GM23338 (cell line): ENCODE results near the gene C13orf46. TPM values are rescaled to one million over a fixed set of nuclear protein-coding genes. Genes with fewer than 3 reads are reported as not detected.

Experiments
- ATAC-seq: fragments of 200-7000 bp; cut with Tn5 transposase; 3 replicates; pipeline ENCODE4 v1.9.1; 2020
- DNase-seq: peaks from one replicate; pipeline ENCODE4 v3.0.0-alpha.2; 2015; ENCODE audit warnings: low spot score
- H2AFZ ChIP-seq: fragments of 200-600 bp; sonication (generic); 2 replicates; pipeline ENCODE4 v1.8.0; 2016; ENCODE audit warnings: antibody characterized with exemption, mild to moderate bottlenecking, moderate library complexity
- H3F3A ChIP-seq: fragments of 200-600 bp; sonication (generic); replicated peaks from 2 replicates; pipeline ENCODE4 v1.8.0; 2017; ENCODE audit warnings: antibody characterized with exemption, mixed run types, low read depth
- H3K27ac ChIP-seq: fragments of 200-600 bp; sonication (generic); 2 replicates; pipeline ENCODE4 v1.6.1; 2016; ENCODE audit warnings: low read depth
- H3K27me3 ChIP-seq: fragments of 200-600 bp; sonication (generic); 2 replicates; pipeline ENCODE4 v1.8.0; 2016; ENCODE audit warnings: mild to moderate bottlenecking, mixed run types, moderate library complexity; ENCODE audit not compliant: insufficient read depth
- H3K36me3 ChIP-seq: fragments of 200-600 bp; sonication (generic); 2 replicates; pipeline ENCODE4 v1.8.0; 2016; ENCODE audit warnings: mild to moderate bottlenecking; ENCODE audit not compliant: insufficient read depth
- H3K4me1 ChIP-seq: fragments of 200-600 bp; sonication (generic); 2 replicates; pipeline ENCODE4 v1.8.0; 2016; ENCODE audit warnings: mild to moderate bottlenecking, moderate library complexity; ENCODE audit not compliant: insufficient read depth
- H3K4me2 ChIP-seq: fragments of 200-600 bp; sonication (generic); 2 replicates; pipeline ENCODE4 v1.7.1; 2017; ENCODE audit warnings: mixed run types
- H3K4me3 ChIP-seq: fragments of 200-600 bp; sonication (generic); 2 replicates; pipeline ENCODE4 v1.6.1; 2016; ENCODE audit warnings: mixed run types
- H3K79me2 ChIP-seq: fragments of 200-600 bp; sonication (generic); replicated peaks from 2 replicates; pipeline ENCODE4 v1.8.0; 2017; ENCODE audit warnings: mild to moderate bottlenecking; ENCODE audit not compliant: insufficient read depth
- H3K9me2 ChIP-seq: fragments of 200-600 bp; sonication (generic); 2 replicates; pipeline ENCODE4 v1.8.0; 2017; ENCODE audit not compliant: insufficient read depth
- H4K20me1 ChIP-seq: fragments of 200-600 bp; sonication (generic); replicated peaks from 2 replicates; pipeline ENCODE4 v1.8.0; 2017; ENCODE audit warnings: mild to moderate bottlenecking; ENCODE audit not compliant: insufficient read depth
- H3K27ac Mint-ChIP-seq: 2 replicates; pipeline ENCODE4 v1.8.0; 2020; ENCODE audit warnings: inconsistent platforms, mild to moderate bottlenecking, moderate library complexity, mixed read lengths
- H3K27me3 Mint-ChIP-seq: 3 replicates; pipeline ENCODE4 v1.8.0; 2022; ENCODE audit warnings: low read depth, mild to moderate bottlenecking, moderate library complexity, mixed read lengths, inconsistent platforms; ENCODE audit not compliant: insufficient read depth, poor library complexity
- H3K36me3 Mint-ChIP-seq: 3 replicates; pipeline ENCODE4 v1.8.0; 2021; ENCODE audit warnings: low read depth, mild to moderate bottlenecking, inconsistent platforms, moderate library complexity, mixed read lengths
- H3K4me1 Mint-ChIP-seq: 3 replicates; pipeline ENCODE4 v1.8.0; 2020; ENCODE audit warnings: mild to moderate bottlenecking, inconsistent platforms, mixed read lengths
- H3K4me3 Mint-ChIP-seq: 3 replicates; pipeline ENCODE4 v1.8.0; 2021; ENCODE audit warnings: moderate library complexity, mild to moderate bottlenecking, inconsistent platforms, mixed read lengths
- H3K9me3 Mint-ChIP-seq: 3 replicates; pipeline ENCODE4 v1.8.0; 2020; ENCODE audit warnings: moderate library complexity, mild to moderate bottlenecking, inconsistent platforms, mixed read lengths
- CTCF ChIP-seq, 2 experiments: fragments of 200-600 bp in 1 of 2; sonication (generic) in 1 of 2; conservative IDR thresholded peaks; 2 replicates each; pipeline versions ENCODE4 v1.5.1 to v1.6.1; 2016 to 2017; ENCODE audit warnings: antibody characterized with exemption in 2 of 2, low read depth in 2 of 2, mild to moderate bottlenecking in 2 of 2, moderate library complexity in 1 of 2
- EZH2 ChIP-seq: fragments of 200-600 bp; sonication (generic); IDR thresholded peaks from one replicate; pipeline ENCODE4 v1.8.0; 2017; ENCODE audit warnings: antibody characterized with exemption, mild to moderate bottlenecking, low read depth; ENCODE audit not compliant: unreplicated experiment
- EZH2phosphoT487 ChIP-seq: fragments of 200-600 bp; sonication (generic); IDR thresholded peaks from one replicate; pipeline ENCODE4 v1.8.1; 2018; ENCODE audit warnings: antibody characterized with exemption; ENCODE audit not compliant: unreplicated experiment
- JUNB ChIP-seq: IDR thresholded peaks from one replicate; pipeline ENCODE4 v1.6.1; 2016; ENCODE audit warnings: antibody characterized with exemption; ENCODE audit not compliant: unreplicated experiment
- NANOG ChIP-seq: IDR thresholded peaks from 2 replicates; pipeline ENCODE4 v1.6.1; 2016; ENCODE audit warnings: antibody characterized with exemption, borderline replicate concordance
- POLR2AphosphoS5 ChIP-seq: IDR thresholded peaks from 2 replicates; pipeline ENCODE4 v1.6.1; 2016; ENCODE audit warnings: antibody characterized with exemption, low read depth
- ZNF114 ChIP-seq: fragments of 250-450 bp; sonication (Bioruptor Pico); IDR thresholded peaks from 2 replicates; pipeline ENCODE4 v1.5.0; 2020; ENCODE audit warnings: mild to moderate bottlenecking, moderate library complexity
- ZNF331 ChIP-seq: fragments of 250-450 bp; sonication (Bioruptor Pico); IDR thresholded peaks from 2 replicates; pipeline ENCODE4 v1.5.0; 2020; ENCODE audit warnings: low read depth, mild to moderate bottlenecking, moderate library complexity
- polyA plus RNA-seq: library from polyadenylated mRNA; unstranded; fragments of >200 nt; fragmentation: Nextera tagmentation; extraction: Ambion mirVana; gene quantifications from 2 replicates; pipeline ENCODE4 v1.2.1, GENCODE V29; 2016
- total RNA-seq: library from RNA; depleted of rRNA; stranded (reverse); fragments of >200 nt; shearing (Covaris generic); gene quantifications from 2 replicates; pipeline ENCODE4 v1.2.3, GENCODE V29; 2014
- TF ChIP-seq, protein P1 (sequence below): IDR thresholded peaks from 2 replicates; pipeline ENCODE4 v1.6.1; 2016; ENCODE audit warnings: antibody characterized with exemption
- TF ChIP-seq, protein P2 (sequence below): IDR thresholded peaks from one replicate; pipeline ENCODE4 v1.6.1; 2018; ENCODE audit warnings: antibody characterized with exemption; ENCODE audit not compliant: unreplicated experiment

Gene C13orf46
- total and polyA plus RNA-seq, 2 experiments from 2014 or later, result 0.44 to 1.5 TPM

GRCh38 chr13:113970810-113971470 is 2.9 kb downstream of the C13orf46 start:
- H3K27me3 ChIP-seq, result no peaks in the 10 kb centered on the region
- H3K9me3 Mint-ChIP-seq, result peaks cover 4% of the 10 kb centered on the region; the same call in 1 of the 3 replicates
- peak; percentile 16; the same call in 2 of the 3 replicates for ATAC-seq
- no peaks in the 10 kb centered on the region for H3K9me2 ChIP-seq
- no peak overlapping the region for H2AFZ ChIP-seq
- H3K27me3 Mint-ChIP-seq, result peaks cover 10% of the 10 kb centered on the region
- no peak overlapping the region for H3K27ac Mint-ChIP-seq
- no peak for DNase-seq
- no peaks in the 10 kb centered on the region for H3K79me2 ChIP-seq
- no peaks in the 10 kb centered on the region for H3F3A ChIP-seq
- H3K4me3 ChIP-seq, result no peak overlapping the region
- H3K27ac ChIP-seq, result no peak overlapping the region
- no peaks in the 10 kb centered on the region for H3K4me1 Mint-ChIP-seq
- H3K36me3 Mint-ChIP-seq, result peaks cover 8% of the 10 kb centered on the region; the same call in 2 of the 3 replicates
- H3K4me2 ChIP-seq, result no peak overlapping the region
- TF ChIP-seq, protein P1, sequence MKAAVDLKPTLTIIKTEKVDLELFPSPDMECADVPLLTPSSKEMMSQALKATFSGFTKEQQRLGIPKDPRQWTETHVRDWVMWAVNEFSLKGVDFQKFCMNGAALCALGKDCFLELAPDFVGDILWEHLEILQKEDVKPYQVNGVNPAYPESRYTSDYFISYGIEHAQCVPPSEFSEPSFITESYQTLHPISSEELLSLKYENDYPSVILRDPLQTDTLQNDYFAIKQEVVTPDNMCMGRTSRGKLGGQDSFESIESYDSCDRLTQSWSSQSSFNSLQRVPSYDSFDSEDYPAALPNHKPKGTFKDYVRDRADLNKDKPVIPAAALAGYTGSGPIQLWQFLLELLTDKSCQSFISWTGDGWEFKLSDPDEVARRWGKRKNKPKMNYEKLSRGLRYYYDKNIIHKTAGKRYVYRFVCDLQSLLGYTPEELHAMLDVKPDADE, result no peak
- TF ChIP-seq EZH2 (no peak), EZH2phosphoT487 (no peak), ZNF331 (CRISPR knock-in tag) (no peak)
- H3K36me3 ChIP-seq, result no peaks in the 10 kb centered on the region
- H3K4me1 ChIP-seq, result no peaks in the 10 kb centered on the region
- no peak overlapping the region for H3K4me3 Mint-ChIP-seq
- H4K20me1 ChIP-seq, result no peaks in the 10 kb centered on the region

- H3K4me2 ChIP-seq, result no peak overlapping the region
- DNase-seq, result no peak
- H3K9me3 Mint-ChIP-seq, result peaks cover 4% of the 10 kb centered on the region; the same call in 1 of the 3 replicates
- H3K9me2 ChIP-seq, result no peaks in the 10 kb centered on the region
- no peak overlapping the region for H3K27ac ChIP-seq
- no peaks in the 10 kb centered on the region for H3K36me3 ChIP-seq
- no peaks in the 10 kb centered on the region for H3K4me1 ChIP-seq
- H3K4me1 Mint-ChIP-seq, result no peaks in the 10 kb centered on the region
- H3K4me3 Mint-ChIP-seq, result no peak overlapping the region
- peaks cover 10% of the 10 kb centered on the region for H3K27me3 Mint-ChIP-seq
- H3K27ac Mint-ChIP-seq, result no peak overlapping the region
- TF ChIP-seq CTCF (conservative IDR thresholded peaks at IDR 0.05; ENCODE audit: low read depth in 2 of 2) (no peak), ZNF114 (no peak), EZH2 (no peak), JUNB (no peak), POLR2AphosphoS5 (no peak), NANOG (no peak), EZH2phosphoT487 (no peak), ZNF331 (CRISPR knock-in tag) (no peak)
- TF ChIP-seq, protein P2, sequence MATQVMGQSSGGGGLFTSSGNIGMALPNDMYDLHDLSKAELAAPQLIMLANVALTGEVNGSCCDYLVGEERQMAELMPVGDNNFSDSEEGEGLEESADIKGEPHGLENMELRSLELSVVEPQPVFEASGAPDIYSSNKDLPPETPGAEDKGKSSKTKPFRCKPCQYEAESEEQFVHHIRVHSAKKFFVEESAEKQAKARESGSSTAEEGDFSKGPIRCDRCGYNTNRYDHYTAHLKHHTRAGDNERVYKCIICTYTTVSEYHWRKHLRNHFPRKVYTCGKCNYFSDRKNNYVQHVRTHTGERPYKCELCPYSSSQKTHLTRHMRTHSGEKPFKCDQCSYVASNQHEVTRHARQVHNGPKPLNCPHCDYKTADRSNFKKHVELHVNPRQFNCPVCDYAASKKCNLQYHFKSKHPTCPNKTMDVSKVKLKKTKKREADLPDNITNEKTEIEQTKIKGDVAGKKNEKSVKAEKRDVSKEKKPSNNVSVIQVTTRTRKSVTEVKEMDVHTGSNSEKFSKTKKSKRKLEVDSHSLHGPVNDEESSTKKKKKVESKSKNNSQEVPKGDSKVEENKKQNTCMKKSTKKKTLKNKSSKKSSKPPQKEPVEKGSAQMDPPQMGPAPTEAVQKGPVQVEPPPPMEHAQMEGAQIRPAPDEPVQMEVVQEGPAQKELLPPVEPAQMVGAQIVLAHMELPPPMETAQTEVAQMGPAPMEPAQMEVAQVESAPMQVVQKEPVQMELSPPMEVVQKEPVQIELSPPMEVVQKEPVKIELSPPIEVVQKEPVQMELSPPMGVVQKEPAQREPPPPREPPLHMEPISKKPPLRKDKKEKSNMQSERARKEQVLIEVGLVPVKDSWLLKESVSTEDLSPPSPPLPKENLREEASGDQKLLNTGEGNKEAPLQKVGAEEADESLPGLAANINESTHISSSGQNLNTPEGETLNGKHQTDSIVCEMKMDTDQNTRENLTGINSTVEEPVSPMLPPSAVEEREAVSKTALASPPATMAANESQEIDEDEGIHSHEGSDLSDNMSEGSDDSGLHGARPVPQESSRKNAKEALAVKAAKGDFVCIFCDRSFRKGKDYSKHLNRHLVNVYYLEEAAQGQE, result no peak
- no peak for ATAC-seq
- H3K36me3 Mint-ChIP-seq, result peaks cover 4% of the 10 kb centered on the region; the same call in 2 of the 3 replicates
- no peaks in the 10 kb centered on the region for H3F3A ChIP-seq
- no peaks in the 10 kb centered on the region for H3K27me3 ChIP-seq
- no peak overlapping the region for H2AFZ ChIP-seq
- no peaks in the 10 kb centered on the region for H4K20me1 ChIP-seq
- no peaks in the 10 kb centered on the region for H3K79me2 ChIP-seq
- H3K4me3 ChIP-seq, result no peak overlapping the region
Measured at GRCh38 chr13:113969973-113970611, 3.8 kb downstream of the C13orf46 start.
